Activated naive CD8-positive, alpha-beta T cell (primary cell): ENCODE data around the gene ATG2A.
A peak's percentile ranks its signal among the peaks of the same experiment; 100 is the strongest.

Source experiments
- H3K27ac Mint-ChIP-seq: one replicate; pipeline ENCODE4 v1.8.0; 2021; ENCODE audit warnings: mixed read lengths
- H3K27me3 Mint-ChIP-seq: one replicate; pipeline ENCODE4 v1.8.0; 2021; ENCODE audit warnings: mixed read lengths
- H3K36me3 Mint-ChIP-seq: one replicate; pipeline ENCODE4 v1.8.0; 2021; ENCODE audit warnings: mixed read lengths
- H3K4me1 Mint-ChIP-seq: one replicate; pipeline ENCODE4 v1.8.0; 2021; ENCODE audit warnings: low read depth, mixed read lengths
- H3K4me3 Mint-ChIP-seq: one replicate; pipeline ENCODE4 v1.8.0; 2021; ENCODE audit warnings: mild to moderate bottlenecking, mixed read lengths
- H3K9me3 Mint-ChIP-seq: one replicate; pipeline ENCODE4 v1.8.0; 2021; ENCODE audit warnings: low read depth, mixed read lengths

Gene ATG2A

DNA sequence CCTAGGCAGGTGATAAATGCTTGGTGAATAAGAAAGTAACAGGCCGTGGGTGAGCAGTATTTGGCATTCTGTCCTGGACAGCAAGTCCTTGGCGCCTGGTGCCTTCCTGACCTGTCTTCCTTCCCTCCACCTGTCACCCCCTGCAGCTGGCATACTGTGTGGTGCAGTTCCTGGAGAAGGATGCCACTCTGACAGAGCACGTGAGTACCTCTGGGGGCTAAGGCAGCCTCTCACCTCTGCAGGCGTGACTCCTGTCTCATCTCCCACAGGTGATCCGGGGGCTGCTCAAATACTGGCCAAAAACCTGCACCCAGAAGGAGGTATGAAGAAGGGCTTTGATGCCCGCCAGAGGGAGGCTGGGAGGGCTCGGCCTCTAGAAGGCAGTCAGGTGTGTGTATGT, 14.3 kb upstream of the ATG2A start:
- no peak overlapping the region for H3K4me3 Mint-ChIP-seq
- peaks cover 2% of the 10 kb centered on the region for H3K36me3 Mint-ChIP-seq
- H3K9me3 Mint-ChIP-seq, result no peaks in the 10 kb centered on the region
- H3K27ac Mint-ChIP-seq, result no peak overlapping the region
- H3K27me3 Mint-ChIP-seq, result no peaks in the 10 kb centered on the region
- H3K4me1 Mint-ChIP-seq, result no peaks in the 10 kb centered on the region

DNA sequence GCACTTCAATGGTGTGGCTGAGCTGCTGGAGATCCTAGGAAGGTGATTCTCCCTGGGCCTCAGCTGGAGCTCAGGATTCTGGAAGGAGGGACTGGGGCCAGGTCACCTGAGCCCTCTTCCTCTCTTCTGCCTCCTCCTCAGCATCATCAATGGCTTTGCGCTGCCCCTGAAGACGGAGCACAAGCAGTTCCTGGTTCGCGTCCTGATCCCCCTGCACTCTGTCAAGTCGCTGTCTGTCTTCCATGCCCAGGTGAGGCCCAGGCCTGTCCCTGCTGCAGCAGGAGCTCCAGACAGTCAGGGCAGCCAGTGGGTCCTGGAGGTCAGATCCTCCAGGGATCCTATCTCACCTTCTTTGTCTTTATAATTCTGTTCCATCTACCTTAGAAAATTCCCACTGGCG, 13.3 kb upstream of the ATG2A start:
- H3K27me3 Mint-ChIP-seq, result no peaks in the 10 kb centered on the region
- no peak overlapping the region for H3K4me3 Mint-ChIP-seq
- H3K27ac Mint-ChIP-seq, result no peak overlapping the region
- no peaks in the 10 kb centered on the region for H3K9me3 Mint-ChIP-seq
- peaks cover under 1% of the 10 kb centered on the region for H3K4me1 Mint-ChIP-seq
- H3K36me3 Mint-ChIP-seq, result peaks cover 2% of the 10 kb centered on the region

DNA sequence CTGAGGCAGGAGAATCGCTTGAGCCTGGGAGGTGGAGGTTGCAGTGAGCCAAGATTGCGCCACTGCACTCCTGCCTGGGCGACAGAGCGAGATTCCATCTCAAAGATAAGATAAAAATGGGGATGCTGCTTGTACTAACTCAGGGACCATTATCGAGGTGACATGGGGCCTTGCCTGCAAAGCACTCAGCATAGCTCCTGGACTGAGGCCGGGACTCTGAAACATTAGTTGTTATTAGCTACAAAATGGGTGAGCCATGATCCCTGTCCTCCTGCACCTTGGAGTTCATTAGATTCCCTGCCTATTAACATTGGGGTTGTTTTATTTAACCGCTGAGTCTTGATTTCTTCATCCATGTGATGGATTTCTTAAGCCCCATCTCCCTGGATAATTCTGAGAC, 12.6 kb upstream of the ATG2A start:
- no peaks in the 10 kb centered on the region for H3K9me3 Mint-ChIP-seq
- no peaks in the 10 kb centered on the region for H3K27me3 Mint-ChIP-seq
- H3K27ac Mint-ChIP-seq, result no peak overlapping the region
- peaks cover 5% of the 10 kb centered on the region for H3K4me1 Mint-ChIP-seq
- no peak overlapping the region for H3K4me3 Mint-ChIP-seq
- H3K36me3 Mint-ChIP-seq, result peaks cover 2% of the 10 kb centered on the region

DNA sequence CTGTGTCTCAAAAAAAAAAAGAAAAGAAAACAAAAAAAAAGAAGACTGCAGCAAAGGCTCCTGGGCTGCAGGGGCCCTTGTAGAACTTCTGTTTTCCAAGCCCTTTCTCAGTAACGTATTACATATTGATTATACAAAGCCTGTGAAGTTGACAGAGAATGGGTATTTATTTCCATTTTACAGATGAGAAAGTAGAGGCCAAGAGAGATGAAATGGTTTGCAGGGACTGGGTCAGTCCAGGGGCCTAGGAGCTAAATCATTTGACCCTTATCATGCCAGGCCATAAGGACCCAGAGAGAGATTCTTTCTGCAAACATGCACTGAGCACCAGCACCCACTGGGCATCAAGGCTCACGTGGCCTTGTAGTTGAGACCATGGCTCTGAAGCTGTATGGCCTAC, 11.9 kb upstream of the ATG2A start:
- H3K27me3 Mint-ChIP-seq, result no peaks in the 10 kb centered on the region
- H3K27ac Mint-ChIP-seq, result no peak overlapping the region
- no peak overlapping the region for H3K4me3 Mint-ChIP-seq
- no peaks in the 10 kb centered on the region for H3K9me3 Mint-ChIP-seq
- peaks cover 2% of the 10 kb centered on the region for H3K36me3 Mint-ChIP-seq
- H3K4me1 Mint-ChIP-seq, result peaks cover 9% of the 10 kb centered on the region

DNA sequence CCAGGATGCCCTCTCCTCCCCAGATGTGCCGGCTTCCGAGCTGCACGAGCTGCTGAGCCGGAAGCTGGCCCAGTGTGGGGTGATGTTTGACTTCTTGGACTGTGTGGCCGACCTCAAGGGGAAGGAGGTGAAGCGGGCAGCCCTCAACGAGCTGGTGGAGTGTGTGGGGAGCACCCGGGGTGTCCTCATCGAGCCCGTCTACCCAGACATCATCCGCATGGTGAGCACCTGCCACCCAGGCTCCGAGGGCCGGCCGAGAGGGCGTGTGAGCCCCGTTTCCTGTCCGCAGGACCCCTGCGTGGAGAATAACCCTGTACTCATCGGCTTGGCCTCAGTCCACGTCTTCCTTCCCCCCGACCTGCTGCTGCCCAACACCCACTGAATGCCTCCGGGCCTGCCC, 9.7 kb upstream of the ATG2A start:
- Mint-ChIP-seq H3K4me3 (no peak overlapping the region), H3K9me3 (no peaks in the 10 kb centered on the region), H3K4me1 (peaks cover 13% of the 10 kb centered on the region), H3K36me3 (peaks cover 2% of the 10 kb centered on the region), H3K27ac (no peak overlapping the region), H3K27me3 (no peaks in the 10 kb centered on the region)

DNA sequence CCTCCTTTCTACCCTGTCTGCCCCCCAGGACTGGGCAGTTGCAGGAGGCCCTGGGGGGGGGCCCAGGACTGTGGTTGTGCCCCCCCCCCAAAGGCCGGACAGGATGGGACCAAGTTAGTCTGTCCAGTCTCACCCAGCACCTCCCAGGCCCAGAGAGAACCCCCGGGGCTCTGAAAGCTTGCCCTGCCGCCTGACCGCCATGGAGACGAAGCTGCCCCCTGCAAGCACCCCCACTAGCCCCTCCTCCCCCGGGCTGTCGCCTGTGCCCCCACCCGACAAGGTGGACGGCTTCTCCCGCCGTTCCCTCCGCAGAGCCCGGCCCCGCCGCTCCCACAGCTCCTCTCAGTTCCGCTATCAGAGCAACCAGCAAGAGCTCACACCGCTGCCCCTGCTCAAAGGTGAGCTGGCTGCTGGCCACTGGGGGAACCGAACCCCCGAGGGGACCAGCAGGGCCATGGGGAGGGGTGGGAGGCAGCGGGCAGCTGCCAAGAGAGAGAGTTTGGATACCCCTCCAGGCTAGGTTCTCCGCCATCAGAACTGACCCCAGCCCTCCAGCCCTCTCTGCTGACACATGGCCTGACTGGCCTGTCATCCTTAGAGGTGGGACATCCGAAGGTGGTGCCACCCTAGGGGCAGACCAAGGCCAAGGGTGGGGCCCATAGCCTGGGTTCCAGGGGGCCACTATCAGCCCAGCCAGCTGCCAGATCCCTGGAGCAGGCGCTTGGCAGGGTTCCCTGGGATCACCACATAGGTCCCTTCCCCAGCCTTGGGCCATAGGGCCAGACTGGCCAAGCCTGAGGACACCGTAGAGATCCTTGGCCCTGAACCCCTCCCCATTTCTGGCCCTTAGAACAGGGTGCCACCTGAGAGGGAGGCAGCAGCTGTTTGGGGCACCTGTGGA, 8.8 kb upstream of the ATG2A start:
- Mint-ChIP-seq H3K9me3 (no peaks in the 10 kb centered on the region), H3K36me3 (peaks cover 2% of the 10 kb centered on the region), H3K4me1 (peaks cover 13% of the 10 kb centered on the region), H3K4me3 (peak overlapping the region; percentile 85), H3K27ac (no peak overlapping the region), H3K27me3 (no peaks in the 10 kb centered on the region)

DNA sequence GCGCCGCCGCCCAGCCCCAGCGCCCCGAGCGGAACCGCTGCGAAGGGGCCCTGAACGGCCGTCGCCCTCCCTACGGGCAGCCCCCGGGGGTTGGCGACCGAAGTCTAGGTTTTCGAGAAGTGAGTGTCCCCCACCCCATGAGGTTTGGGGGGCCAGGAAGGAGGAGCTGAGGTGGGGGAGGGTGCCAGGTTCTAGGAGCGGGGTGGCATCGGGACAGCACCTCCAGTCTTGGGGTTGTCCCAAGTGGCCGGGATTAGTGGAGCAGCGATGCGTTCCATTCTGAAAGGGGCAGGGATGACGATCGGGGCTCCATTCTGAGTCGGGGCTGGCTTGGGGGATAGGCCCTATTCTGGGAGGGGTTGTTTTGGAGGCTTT, 7.9 kb upstream of the ATG2A start:
- Mint-ChIP-seq H3K27ac (no peak overlapping the region), H3K36me3 (no peaks in the 10 kb centered on the region), H3K27me3 (no peaks in the 10 kb centered on the region), H3K4me1 (peaks cover 13% of the 10 kb centered on the region), H3K9me3 (no peaks in the 10 kb centered on the region), H3K4me3 (peak overlapping the region; percentile 85)

DNA sequence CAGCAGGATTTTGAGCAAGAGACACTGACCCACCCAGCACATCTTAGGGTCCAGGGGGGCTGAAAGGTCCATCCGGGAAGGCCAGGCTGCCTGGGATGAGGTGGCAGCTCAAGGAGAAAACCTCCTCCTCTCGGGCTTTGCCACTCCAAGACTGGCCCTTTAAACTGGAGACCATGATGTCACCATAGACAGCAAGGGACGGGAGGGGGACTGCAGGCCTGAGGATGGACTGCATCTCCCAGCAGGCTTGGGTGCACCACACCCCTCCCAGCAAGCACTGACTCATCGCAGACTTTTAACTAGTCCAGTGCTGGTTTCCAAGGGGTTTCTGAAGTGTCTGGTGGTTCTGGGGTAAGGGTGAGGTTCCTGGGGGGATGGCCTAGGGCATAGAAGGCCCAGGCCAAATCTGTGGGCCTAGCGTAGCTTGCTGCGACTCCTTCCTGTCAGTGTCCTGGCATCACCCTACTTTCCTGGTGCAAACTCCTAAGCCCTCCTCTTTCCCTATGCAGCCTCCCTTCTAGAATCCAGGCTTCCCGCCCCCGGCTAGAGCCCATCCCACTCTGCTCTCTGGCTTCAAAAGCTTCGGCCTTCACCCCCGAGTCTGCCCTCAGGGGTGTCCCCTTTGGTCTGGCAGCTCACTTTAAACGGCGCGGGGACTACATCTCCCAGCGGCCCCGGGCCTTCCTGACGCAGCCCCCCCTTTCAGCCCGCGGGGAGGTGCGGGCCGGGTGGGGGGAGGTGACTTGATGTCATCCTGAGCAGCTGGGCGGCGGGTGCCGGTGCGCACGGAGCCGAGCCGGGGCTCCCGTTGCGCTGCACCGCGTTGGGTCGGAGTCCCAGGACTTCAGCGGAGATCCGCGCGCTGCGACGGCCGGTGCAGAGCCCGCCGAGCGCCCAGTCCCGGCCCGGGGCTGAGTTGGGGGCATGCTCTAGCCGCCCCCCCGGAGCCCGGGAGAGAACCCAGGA, 7.2 kb upstream of the ATG2A start, which contains the start of gene PPP2R5B:
Gene PPP2R5B (plus strand): TSS at position 746 of the 966 bp plus-strand sequence. CDS start 1,046 bp downstream, outside the sequence.
- Mint-ChIP-seq H3K36me3 (no peaks in the 10 kb centered on the region), H3K27ac (peak within 1 kb of the TSS; percentile 99), H3K4me3 (peak within 1 kb of the TSS; percentile 94), H3K9me3 (no peaks in the 10 kb centered on the region), H3K27me3 (no peaks in the 10 kb centered on the region), H3K4me1 (peaks cover 13% of the 10 kb centered on the region)

DNA sequence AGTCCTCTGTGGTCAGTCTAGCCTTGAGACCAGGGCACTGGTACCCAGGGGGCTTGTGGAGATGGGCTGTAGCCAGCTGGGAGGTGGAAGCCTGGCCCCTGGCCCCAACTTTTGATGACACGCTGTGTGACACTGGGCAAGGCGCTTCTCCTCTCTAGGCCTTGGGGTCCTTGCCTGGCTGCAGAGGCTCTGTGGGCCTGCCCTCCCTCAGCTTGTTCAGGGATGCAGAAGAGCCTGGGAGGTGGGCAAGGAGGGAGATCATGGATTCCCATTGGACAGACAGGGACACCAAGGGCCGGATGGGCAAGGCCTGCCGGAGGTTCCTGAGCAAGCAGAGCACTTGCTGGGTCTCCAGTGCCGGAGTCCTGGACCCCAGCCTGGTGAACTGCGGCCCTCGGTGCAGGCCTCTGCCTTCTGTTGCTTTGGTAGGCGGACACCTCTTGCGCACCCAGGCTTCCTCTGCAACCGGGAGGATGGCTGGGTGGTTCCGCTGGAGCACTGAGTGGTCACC, 6.2 kb upstream of the ATG2A start:
- Mint-ChIP-seq H3K4me3 (no peak overlapping the region), H3K27ac (no peak overlapping the region)

DNA sequence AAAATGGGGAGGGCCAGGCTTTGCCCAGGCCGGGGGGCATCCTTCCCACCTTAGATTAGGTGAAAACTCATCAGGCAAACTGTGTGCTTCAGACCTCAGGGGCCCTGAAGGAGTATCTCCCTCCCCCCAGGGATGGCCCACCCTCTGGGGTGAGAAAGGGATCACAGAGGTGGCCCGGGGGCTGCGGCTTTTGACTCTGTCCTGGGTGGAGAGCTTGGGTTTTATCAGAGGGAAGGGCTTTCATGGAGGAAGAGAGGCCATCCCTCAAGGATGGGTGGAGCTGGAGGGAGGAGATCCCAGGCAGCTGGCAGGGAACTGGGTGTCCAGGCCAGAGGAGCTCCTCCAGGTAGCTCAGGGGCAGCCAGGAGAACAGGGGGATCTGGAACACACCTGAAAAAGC, 4.4 kb upstream of the ATG2A start:
- Mint-ChIP-seq H3K27ac (no peak overlapping the region), H3K36me3 (no peaks in the 10 kb centered on the region), H3K4me1 (peaks cover 26% of the 10 kb centered on the region), H3K4me3 (no peak overlapping the region), H3K27me3 (no peaks in the 10 kb centered on the region), H3K9me3 (no peaks in the 10 kb centered on the region)

More for the DNA sequence above, 6.2 kb upstream of the ATG2A start:
- H3K27me3 Mint-ChIP-seq, result no peaks in the 10 kb centered on the region
- peaks cover 14% of the 10 kb centered on the region for H3K4me1 Mint-ChIP-seq
- no peaks in the 10 kb centered on the region for H3K36me3 Mint-ChIP-seq
- no peaks in the 10 kb centered on the region for H3K9me3 Mint-ChIP-seq

DNA sequence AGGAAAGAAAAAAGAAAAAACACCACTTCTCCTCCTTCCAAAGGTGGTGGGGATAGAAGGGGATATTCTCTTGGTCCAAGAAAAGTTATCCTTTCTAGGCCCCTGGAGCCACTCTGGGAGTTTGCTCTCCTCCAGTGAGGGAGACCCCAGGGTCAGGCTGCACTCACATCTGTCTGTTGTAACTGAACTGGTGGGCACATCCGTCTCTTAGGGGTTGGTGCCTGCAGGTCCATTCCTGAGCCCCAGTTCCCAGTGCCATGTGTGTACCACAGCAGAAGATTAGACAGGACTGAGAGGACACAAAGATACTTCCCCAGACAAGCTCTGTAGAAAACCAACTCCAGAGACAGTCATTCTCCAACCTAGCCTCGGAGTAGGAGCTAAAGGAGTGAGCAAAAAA, 3.1 kb upstream of the ATG2A start:
- Mint-ChIP-seq H3K27me3 (no peaks in the 10 kb centered on the region), H3K4me1 (peaks cover 31% of the 10 kb centered on the region), H3K9me3 (no peaks in the 10 kb centered on the region), H3K36me3 (no peaks in the 10 kb centered on the region), H3K27ac (no peak overlapping the region), H3K4me3 (no peak overlapping the region)

DNA sequence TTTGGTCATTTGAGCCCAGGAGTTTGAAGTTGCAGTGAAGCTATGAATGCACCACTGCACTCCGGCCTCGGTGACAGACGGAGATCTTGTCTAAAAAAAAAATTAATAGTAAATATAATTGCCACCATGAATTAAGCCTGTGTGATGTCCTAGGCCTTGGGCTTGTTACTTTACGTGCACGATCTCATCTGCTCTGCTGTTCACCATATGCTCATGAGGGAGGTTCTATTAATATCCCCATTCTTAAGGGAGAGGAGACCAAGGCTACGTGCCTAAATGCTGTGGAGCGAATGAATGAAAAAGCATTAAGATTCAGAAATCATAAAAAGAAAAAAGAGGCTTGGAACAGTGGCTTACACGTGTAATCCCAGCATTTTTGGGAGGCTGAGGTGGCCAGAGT, 2.6 kb upstream of the ATG2A start:
- Mint-ChIP-seq H3K27me3 (no peaks in the 10 kb centered on the region), H3K36me3 (no peaks in the 10 kb centered on the region), H3K9me3 (no peaks in the 10 kb centered on the region), H3K27ac (no peak overlapping the region), H3K4me1 (peaks cover 29% of the 10 kb centered on the region), H3K4me3 (no peak overlapping the region)

DNA sequence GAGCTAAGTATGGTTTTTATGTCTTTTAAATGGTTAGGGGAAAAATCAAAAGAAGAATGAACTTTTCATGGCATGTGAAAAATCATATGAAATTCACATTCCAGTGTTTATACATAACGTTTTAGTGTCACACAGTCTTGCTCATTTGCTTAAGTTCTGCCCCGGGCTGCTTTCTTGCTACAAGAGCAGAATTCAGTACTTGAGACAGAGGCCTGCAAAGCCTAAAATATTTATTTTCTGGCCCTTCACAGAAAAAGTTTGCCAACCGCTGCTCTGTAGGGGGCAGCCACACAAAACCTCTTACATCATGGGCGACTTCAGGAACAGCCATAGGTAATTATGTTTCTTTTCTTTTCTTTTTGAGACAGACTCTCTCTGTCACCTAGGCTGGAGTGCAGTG, 1.0 kb upstream of the ATG2A start:
- no peaks in the 10 kb centered on the region for H3K36me3 Mint-ChIP-seq
- H3K4me1 Mint-ChIP-seq, result peaks cover 23% of the 10 kb centered on the region
- H3K27ac Mint-ChIP-seq, result peak overlapping the region; percentile 90
- peak overlapping the region; percentile 90 for H3K4me3 Mint-ChIP-seq
- H3K27me3 Mint-ChIP-seq, result no peaks in the 10 kb centered on the region
- no peaks in the 10 kb centered on the region for H3K9me3 Mint-ChIP-seq

DNA sequence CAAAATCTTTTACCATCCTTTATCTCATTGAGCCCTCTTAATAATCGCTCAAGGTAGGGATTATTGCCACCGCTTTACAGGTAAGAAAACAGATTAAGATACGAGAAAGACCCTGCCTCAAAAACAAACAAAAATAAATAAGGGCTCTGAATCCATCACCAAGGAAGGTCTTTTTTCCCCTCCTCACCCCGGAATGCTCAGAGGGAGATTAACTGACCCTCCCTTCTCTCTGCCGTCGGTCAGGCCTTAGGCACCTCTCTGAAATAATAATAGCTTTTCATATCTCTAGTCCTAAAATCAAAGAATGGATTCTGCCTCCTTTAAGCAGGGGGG, 620 bp upstream of the ATG2A start:
- H3K4me1 Mint-ChIP-seq, result peaks cover 23% of the 10 kb centered on the region
- no peaks in the 10 kb centered on the region for H3K36me3 Mint-ChIP-seq
- H3K9me3 Mint-ChIP-seq, result no peaks in the 10 kb centered on the region
- H3K4me3 Mint-ChIP-seq, result peak overlapping the region; percentile 90
- H3K27ac Mint-ChIP-seq, result peak overlapping the region; percentile 90
- H3K27me3 Mint-ChIP-seq, result no peaks in the 10 kb centered on the region
